Activated T-helper 1 cell treated with Interleukin-2 at 50 U/mL for 16 hours (primary cell): Measurements from ENCODE around the gene CEP55.

Experiments
- DNase-seq: peaks from one replicate; pipeline ENCODE4 v3.0.0-alpha.2; 2020; ENCODE audit warnings: low read depth

The CEP55 gene

GRCh38 chr10:93469454-93469853, 27.0 kb upstream of the CEP55 start:
- no peak for DNase-seq

- DNase-seq = no peak
Observed at GRCh38 chr10:93471110-93471651, 25.2 kb upstream of the CEP55 start.

- DNase-seq = no peak
Observed at GRCh38 chr10:93473161-93473560, 23.3 kb upstream of the CEP55 start.

DNA sequence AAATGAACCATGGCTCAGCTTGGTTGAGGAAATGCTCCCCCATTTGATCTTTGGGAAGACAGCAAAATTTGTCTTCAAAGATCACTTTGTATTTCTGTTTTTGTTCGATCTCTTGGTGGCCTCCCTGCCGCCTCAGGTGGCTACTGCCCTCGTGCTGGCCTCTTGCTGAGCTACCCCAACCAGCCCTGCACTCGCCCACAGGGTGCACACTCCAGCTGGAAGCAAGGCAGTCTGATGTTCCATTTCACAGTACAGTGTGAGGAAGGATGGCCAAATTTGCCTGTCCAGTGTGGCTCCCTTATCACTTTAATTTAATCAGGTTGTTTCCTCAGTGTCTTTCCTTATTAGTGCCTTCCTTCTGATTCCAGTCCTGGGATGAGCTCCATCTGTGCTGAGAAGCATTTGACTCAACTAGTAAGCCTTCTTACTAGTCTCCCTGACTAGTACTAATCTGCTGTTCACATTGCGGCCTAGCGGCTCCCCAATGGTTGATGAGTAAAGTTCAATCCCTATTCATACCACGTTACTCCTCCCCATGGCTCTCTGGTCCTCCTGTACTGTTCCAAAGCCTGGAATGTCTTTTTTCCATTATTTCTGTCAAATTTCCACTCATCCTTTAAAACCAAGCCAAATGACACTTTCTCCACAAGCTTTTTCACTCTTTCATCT, 22.5 kb upstream of the CEP55 start:
- DNase-seq = no peak

DNA sequence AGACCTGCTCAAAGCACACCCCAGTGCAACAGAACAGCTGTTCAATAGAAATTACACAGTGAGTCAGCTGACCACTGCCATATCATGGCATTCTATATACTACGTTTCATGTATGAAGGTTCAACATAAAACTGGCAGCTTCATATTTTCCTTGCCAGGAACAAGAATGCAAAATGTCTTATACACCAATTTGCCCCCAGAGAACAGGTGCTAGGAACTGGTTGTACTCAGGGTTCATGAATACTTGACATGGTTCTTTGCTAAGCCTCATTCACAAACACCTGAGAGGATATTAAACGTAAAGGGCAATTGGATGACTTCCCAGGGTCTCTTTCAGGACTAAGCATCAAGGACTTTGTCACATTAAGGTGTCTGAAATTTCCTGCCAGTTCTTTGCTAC, 21.2 kb upstream of the CEP55 start:
- no peak for DNase-seq

GRCh38 chr10:93475871-93476270, 20.5 kb upstream of the CEP55 start:
- no peak for DNase-seq

- no peak for DNase-seq
Observed at GRCh38 chr10:93476756-93477155, 19.7 kb upstream of the CEP55 start.

- no peak for DNase-seq
Observed at GRCh38 chr10:93478873-93479272, 17.5 kb upstream of the CEP55 start.

DNA sequence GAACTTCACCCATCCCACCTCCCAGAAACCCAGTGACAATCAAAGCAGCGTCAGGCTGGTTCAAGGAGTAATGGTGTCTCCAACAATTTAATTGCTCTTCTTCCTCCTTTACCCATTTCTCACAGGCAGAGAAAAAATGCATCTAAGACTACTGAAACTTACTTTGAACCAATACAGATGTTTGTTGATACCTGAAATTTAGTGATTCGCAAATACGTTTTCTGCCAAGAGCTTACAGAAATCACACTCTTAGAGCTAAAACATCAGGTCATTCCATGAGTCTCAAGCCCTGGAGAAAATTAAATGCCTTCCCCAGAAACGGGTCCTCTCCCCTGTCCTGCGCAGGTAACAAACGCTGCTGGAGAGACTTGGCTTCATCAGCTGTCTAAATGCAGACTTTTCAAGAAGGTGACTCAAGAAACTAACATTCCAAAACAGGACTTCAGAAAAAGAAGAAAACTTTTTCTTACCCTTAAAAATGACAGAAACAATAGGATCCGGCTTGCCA, 14.7 kb upstream of the CEP55 start:
- no peak for DNase-seq

DNA sequence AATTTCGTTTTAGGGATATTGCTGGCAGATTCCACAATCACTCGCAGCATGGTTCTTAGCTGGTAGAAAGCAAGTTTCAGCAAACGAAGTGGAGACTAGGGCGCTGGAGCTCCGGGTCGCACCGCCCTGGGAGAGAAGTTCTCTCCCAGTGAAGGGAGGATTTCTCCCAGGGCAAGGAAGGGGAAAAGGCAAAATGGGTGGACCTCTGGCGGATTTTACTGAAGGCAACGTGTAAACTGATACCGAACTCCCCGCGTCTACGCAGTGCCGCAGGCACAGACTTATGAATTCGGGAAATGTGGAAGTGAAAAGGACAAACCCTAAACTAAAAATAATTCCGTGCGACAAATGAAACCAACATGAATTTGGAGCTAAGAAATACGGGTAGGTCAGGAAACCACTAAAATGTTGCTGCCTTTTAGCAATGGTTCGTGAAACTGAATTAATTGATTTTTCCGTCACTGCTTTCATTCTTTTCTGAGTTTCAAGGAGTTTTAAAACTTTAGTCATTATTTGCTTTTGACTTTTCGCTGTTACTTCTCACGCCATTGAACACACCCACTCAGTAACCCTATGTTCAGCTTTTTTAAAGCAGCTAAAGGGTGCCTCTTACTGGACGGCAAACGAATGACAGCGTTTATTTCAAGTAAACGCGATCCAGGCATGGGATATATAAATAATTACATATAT, 14.1 kb upstream of the CEP55 start, which contains the start of gene MYOF:
Gene MYOF, minus strand, starts transcription at position 190 of the 690 bp plus-strand sequence. Its CDS starts 140 bp downstream, at position 50.
- peak; percentile 11 for DNase-seq

- DNase-seq = no peak
Observed at GRCh38 chr10:93485690-93486089, 10.7 kb upstream of the CEP55 start.

DNA sequence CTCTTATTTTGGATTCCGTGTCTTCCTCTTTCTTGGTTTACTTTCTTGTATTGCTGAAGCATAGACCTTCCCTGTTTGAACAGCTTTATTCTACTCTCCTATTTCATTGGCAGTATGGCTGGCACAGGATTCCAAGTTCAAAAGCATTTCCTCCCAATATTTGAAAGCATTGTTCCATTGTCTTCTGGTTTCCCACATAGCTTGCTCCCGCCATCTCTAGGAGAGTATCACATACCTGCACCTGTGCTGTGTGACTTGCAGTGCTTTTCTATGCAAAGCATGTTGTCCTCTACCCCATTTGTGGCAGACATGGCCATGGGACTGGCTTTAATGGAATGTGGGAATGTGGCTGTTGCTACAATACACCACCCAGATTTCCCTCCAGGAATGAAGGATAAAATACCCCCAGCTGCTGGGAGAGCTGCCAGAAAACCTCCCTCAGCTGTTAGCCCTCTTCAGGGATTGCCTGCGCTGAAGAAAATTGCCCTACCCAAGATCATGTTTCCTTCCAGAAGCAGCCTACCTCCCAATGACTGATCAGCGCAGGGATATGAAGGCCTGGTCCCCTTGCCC, 7.4 kb upstream of the CEP55 start:
- DNase-seq = no peak

GRCh38 chr10:93491602-93492121, 4.8 kb upstream of the CEP55 start:
- DNase-seq = no peak

DNA sequence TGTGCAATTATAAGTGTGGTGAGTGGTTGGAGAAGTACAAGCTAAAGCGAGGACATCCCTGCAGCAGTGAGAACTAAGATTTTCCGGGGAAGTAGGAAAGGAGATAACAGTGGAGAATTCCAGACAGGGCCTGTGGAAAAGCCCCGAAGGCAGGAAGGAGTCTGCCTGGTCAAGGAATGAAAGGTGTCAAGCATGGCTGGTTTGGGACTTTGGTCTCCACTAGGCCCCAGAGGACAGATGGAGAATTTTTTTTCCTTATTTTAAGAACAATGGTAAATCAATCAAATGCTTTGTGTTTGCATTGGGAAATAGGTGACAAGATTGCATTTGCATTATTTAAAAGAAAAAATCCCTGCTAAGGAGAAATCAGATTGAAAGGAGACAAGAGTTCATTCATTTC, 3.2 kb upstream of the CEP55 start:
- no peak for DNase-seq

DNA sequence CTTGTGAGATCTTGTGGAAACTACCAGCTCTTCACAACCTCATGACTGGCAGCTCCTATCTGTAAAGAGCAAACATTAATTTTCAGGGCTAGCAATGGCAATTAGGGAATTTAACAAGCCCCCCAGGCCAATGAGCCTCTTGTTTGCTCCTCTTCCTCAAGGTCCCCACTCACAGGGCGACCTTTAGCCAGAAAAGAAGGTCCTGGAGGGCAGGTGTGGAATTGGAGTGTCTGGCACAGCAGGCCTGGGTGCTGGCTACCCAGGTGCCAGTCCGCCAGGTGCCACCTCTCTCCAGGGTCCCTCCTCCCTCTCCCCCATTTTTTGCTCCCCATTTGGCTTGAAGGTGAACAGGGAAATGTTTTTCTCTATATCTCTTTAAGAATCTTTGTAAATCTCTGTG, 1.9 kb upstream of the CEP55 start:
- DNase-seq = no peak

GRCh38 chr10:93495654-93496321, 624 bp upstream of the CEP55 start:
- DNase-seq = no peak

GRCh38 chr10:93498166-93498565, 1.8 kb downstream of the CEP55 start:
- no peak for DNase-seq

DNA sequence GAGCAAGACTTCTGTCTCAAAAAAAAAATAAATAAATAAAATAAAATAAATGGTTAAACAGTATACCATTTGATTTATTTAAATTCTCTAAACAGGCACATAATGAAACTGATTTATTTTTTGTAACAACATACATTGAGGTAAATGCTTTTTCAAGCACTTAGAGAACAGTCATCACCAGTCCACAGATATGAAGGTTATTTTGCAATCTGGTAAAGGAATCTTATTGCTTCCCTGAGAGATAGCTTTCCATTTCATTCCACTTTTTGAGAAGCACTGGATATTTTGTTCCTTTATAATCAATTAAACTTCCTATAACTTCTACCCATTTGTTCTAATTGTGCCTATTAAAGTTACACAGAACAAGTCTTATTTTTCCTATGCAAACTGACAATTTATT, 5.2 kb downstream of the CEP55 start:
- DNase-seq = no peak

- no peak for DNase-seq
Observed at GRCh38 chr10:93503075-93503474, 6.7 kb downstream of the CEP55 start.

- no peak for DNase-seq
Observed at GRCh38 chr10:93505075-93505474, 8.7 kb downstream of the CEP55 start.

DNA sequence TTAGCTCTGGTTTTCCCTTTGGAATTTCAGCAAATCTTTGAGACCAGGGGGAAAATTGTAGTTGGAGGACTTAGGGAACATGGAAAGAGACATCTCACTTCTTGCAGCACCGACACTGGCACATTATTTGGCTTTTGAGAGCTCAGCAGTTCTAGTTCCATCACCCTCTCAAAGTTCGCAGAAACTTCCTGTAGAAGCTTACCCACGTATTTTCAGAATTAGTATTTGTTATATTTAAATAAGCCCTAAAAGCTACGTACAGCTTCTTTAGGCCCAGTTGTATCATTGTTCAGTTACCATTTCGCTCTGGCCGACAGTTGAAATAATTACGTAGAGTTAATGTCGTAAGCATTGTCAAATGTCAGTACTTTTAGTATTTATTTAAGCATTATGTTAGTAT, 13.4 kb downstream of the CEP55 start:
- no peak for DNase-seq

GRCh38 chr10:93512565-93512964, 16.2 kb downstream of the CEP55 start:
- DNase-seq = no peak
